Vagina (tissue), 2 donors: Measurements from ENCODE around the gene SPTBN1. TPM values are rescaled to one million over a fixed set of nuclear protein-coding genes. Genes with fewer than 3 reads are reported as not detected.

Experiments
- DNase-seq, 2 donors: peaks; one replicate each; pipeline ENCODE4 v3.0.0-alpha.2; 2017; ENCODE audit errors: extremely low spot score in 2 of 2
- H3K27ac ChIP-seq: fragments of 200-600 bp; sonication (generic); one replicate; pipeline ENCODE4 v1.5.1; 2019
- H3K27me3 ChIP-seq: fragments of 200-600 bp; sonication (generic); one replicate; pipeline ENCODE4 v1.5.1; 2019
- H3K36me3 ChIP-seq, 2 donors: fragments of 200-600 bp; sonication (generic); one replicate each; pipeline ENCODE4 v1.5.1; 2017 to 2019
- H3K4me1 ChIP-seq: fragments of 200-600 bp; sonication (generic); one replicate; pipeline ENCODE4 v1.5.1; 2019
- H3K4me3 ChIP-seq, 2 donors: fragments of 200-600 bp; sonication (generic); 1 replicate in 1 of 2; 2 replicates in 1 of 2; pipeline ENCODE4 v1.5.1; 2016 to 2019
- H3K9me3 ChIP-seq: fragments of 200-600 bp; sonication (generic); one replicate; pipeline ENCODE4 v1.5.1; 2019
- CTCF ChIP-seq, 3 experiments: fragments of 450-650 bp in 2 of 3; fragments of 200-600 bp in 1 of 3; sonication (generic) in 1 of 3; IDR thresholded peaks; one replicate each; pipeline ENCODE4 v1.5.1; 2017 to 2019; ENCODE audit warnings: antibody characterized with exemption in 3 of 3, mild to moderate bottlenecking in 2 of 3, moderate library complexity in 2 of 3
- POLR2A ChIP-seq, 2 donors: fragments of 450-650 bp; IDR thresholded peaks; one replicate each; pipeline ENCODE4 v1.6.1; 2017; ENCODE audit warnings: antibody characterized with exemption in 2 of 2, mild to moderate bottlenecking in 2 of 2, moderate library complexity in 2 of 2
- POLR2AphosphoS5 ChIP-seq, 2 donors: sonication (generic); formaldehyde crosslinking; IDR thresholded peaks; one replicate each; pipeline ENCODE4 v1.9.0; 2017; ENCODE audit warnings: antibody characterized with exemption in 2 of 2, mild to moderate bottlenecking in 2 of 2, low read depth in 1 of 2; ENCODE audit not compliant: insufficient read depth in 1 of 2
- intact Hi-C: fragments of 100-400 bp; cut with DNase I; formaldehyde crosslinking; loops from one replicate; pipeline ENCODE4 v1.15.1; 2023
- total RNA-seq: library from RNA; depleted of rRNA; stranded (reverse); fragments of >200 nt; gene quantifications from one replicate; pipeline ENCODE4 v1.2.3, GENCODE V29; 2016

Gene SPTBN1
- total RNA-seq, 1 donor from 2014 or later = 278 TPM

- DNase-seq = no peak
- H3K4me3 ChIP-seq = no peak overlapping the region
- no peaks in the 10 kb centered on the region for H3K9me3 ChIP-seq
- no peak for TF ChIP-seq POLR2AphosphoS5 (IDR thresholded peaks at IDR 0.05; ENCODE audit: insufficient read depth in 1 of 2, low read depth in 1 of 2)
- TF ChIP-seq CTCF (IDR thresholded peaks at IDR 0.05) = no peak
- no peak for TF ChIP-seq POLR2A (IDR thresholded peaks at IDR 0.05)
- no peaks in the 10 kb centered on the region for H3K36me3 ChIP-seq
- peaks cover 67% of the 10 kb centered on the region for H3K4me1 ChIP-seq
- H3K27ac ChIP-seq = no peak overlapping the region
- no peaks in the 10 kb centered on the region for H3K27me3 ChIP-seq
- intact Hi-C loops = no loop called here
Measured at GRCh38 chr2:54461261-54461660, 5.1 kb downstream of the SPTBN1 start.

GRCh38 chr2:54464341-54464740 is 8.2 kb downstream of the SPTBN1 start:
- Histone ChIP-seq H3K27me3 (no peaks in the 10 kb centered on the region), H3K9me3 (no peaks in the 10 kb centered on the region), H3K4me1 (peaks cover 67% of the 10 kb centered on the region), H3K36me3 (no peaks in the 10 kb centered on the region), H3K27ac (no peak overlapping the region), H3K4me3 (no peak overlapping the region)
- TF ChIP-seq CTCF (IDR thresholded peaks at IDR 0.05) = no peak
- no peak for TF ChIP-seq POLR2AphosphoS5 (IDR thresholded peaks at IDR 0.05; ENCODE audit: insufficient read depth in 1 of 2, low read depth in 1 of 2)
- no peak for TF ChIP-seq POLR2A (IDR thresholded peaks at IDR 0.05)
- no peak for DNase-seq
- intact Hi-C loops = no loop called here

- peak overlapping the region; percentile 0 for H3K27ac ChIP-seq
- TF ChIP-seq POLR2A (IDR thresholded peaks at IDR 0.05) = no peak
- no peak for DNase-seq
- H3K9me3 ChIP-seq = no peaks in the 10 kb centered on the region
- no peaks in the 10 kb centered on the region for H3K36me3 ChIP-seq
- no peak overlapping the region for H3K4me3 ChIP-seq
- no peaks in the 10 kb centered on the region for H3K27me3 ChIP-seq
- peaks cover 67% of the 10 kb centered on the region for H3K4me1 ChIP-seq
- intact Hi-C loops = no loop called here
Measured at GRCh38 chr2:54465143-54465542, 9.0 kb downstream of the SPTBN1 start.

- Histone ChIP-seq H3K9me3 (no peaks in the 10 kb centered on the region), H3K27me3 (no peaks in the 10 kb centered on the region), H3K4me1 (peaks cover 77% of the 10 kb centered on the region), H3K27ac (peak overlapping the region; percentile 70), H3K4me3 (no peak overlapping the region), H3K36me3 (no peaks in the 10 kb centered on the region)
- intact Hi-C loops = no loop called here
- DNase-seq = no peak
- TF ChIP-seq POLR2A (IDR thresholded peaks at IDR 0.05) (no peak), POLR2AphosphoS5 (IDR thresholded peaks at IDR 0.05; ENCODE audit: insufficient read depth in 1 of 2, low read depth in 1 of 2) (no peak), CTCF (IDR thresholded peaks at IDR 0.05) (no peak)
Measured at GRCh38 chr2:54466870-54467269, 10.7 kb downstream of the SPTBN1 start.

GRCh38 chr2:54468673-54469072 is 12.5 kb downstream of the SPTBN1 start:
- Histone ChIP-seq H3K9me3 (no peaks in the 10 kb centered on the region), H3K27me3 (no peaks in the 10 kb centered on the region), H3K36me3 (no peaks in the 10 kb centered on the region), H3K27ac (peak overlapping the region; percentile 63), H3K4me1 (peaks cover 70% of the 10 kb centered on the region), H3K4me3 (no peak overlapping the region)
- intact Hi-C loops = no loop called here
- TF ChIP-seq POLR2A (IDR thresholded peaks at IDR 0.05) (no peak), CTCF (IDR thresholded peaks at IDR 0.05) (no peak), POLR2AphosphoS5 (IDR thresholded peaks at IDR 0.05; ENCODE audit: insufficient read depth in 1 of 2, low read depth in 1 of 2) (no peak)
- DNase-seq = no peak
